Measurements from ENCODE around the gene POU2F1. TPM values are rescaled to one million over a fixed set of nuclear protein-coding genes. Genes with fewer than 3 reads are reported as not detected.
"Not testable (repeated sequence)": the region's sequence is repeated elsewhere in the genome, so short reads cannot be mapped to it uniquely, and the experiment has no call there.

POU2F1 gene
- total and polyA plus RNA-seq, 9 donors: 4.5 to 6.9 (median 5.9) TPM

DNA sequence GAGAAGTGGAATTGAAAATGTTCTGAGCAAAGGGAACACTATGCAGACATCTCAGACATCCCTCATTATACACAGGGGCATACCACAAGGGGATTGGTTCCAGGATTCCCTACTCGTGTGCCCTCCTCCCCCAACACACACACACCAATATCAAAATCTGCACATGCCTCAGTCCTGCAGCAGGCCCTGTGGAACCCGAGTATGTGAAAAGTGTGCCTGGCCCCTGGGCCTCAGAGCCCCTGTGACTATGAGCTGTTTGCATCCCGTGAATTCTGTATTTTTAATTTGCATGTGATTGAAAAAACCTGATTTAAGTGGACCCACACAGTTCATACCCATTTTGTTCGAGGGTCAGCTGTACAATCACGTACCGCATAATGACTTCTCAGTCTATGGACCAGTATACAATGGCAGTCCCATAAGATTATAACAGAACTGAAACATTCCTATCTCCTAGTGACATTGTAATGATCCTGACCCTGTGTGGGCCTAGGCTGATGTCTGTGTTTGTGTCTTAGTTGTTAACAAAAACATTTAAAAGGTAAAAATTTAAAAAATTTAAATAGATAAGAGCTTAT is 11.3 kb downstream of the POU2F1 start:
- Histone ChIP-seq H3K27ac (ENCODE audit: low read length) (no peak overlapping the region), H3K9me3 (replicated peaks; ENCODE audit: control insufficient read depth, low read depth, low read length) (no peaks in the 10 kb centered on the region), H3K36me3 (ENCODE audit: control insufficient read depth, insufficient read depth, low read length) (no peaks in the 10 kb centered on the region), H3K4me1 (ENCODE audit: control insufficient read depth, insufficient read depth, low read length) (no peaks in the 10 kb centered on the region), H3K4me3 (ENCODE audit: low read length) (no peak overlapping the region), H3K27me3 (ENCODE audit: control insufficient read depth, insufficient read depth, low read length) (no peaks in the 10 kb centered on the region)
- 0% methylated on average over 1 of the region's 6 CpGs for WGBS (ENCODE audit: insufficient coverage)
- DNase-seq: no peak

DNA sequence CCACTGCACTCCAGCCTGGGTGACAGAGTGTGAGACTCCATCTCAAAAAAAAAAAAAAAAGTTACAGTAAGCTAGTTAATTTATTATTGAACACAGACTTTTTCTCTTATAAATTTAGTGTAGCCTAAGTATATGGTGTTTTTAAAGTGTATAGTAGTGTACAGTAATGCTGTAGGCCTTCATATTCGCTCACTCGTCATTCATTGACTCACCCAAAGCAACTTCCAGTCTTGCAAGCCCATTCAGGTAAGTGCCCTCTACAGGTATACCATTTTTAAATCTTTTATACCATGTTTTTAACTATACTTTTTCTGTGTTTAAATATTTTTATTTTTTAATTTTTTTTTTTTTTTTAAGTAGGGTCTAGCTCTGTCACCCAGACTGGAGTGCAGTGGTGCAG is 12.1 kb downstream of the POU2F1 start:
- Histone ChIP-seq H3K4me3 (ENCODE audit: low read length) (no peak overlapping the region), H3K27ac (ENCODE audit: low read length) (no peak overlapping the region), H3K9me3 (replicated peaks; ENCODE audit: control insufficient read depth, low read depth, low read length) (no peaks in the 10 kb centered on the region), H3K27me3 (ENCODE audit: control insufficient read depth, insufficient read depth, low read length) (no peaks in the 10 kb centered on the region), H3K4me1 (ENCODE audit: control insufficient read depth, insufficient read depth, low read length) (no peaks in the 10 kb centered on the region), H3K36me3 (ENCODE audit: control insufficient read depth, insufficient read depth, low read length) (no peaks in the 10 kb centered on the region)
- no CpG with 5 or more reads among the region's 2 CpGs for WGBS (ENCODE audit: insufficient coverage)
- no peak for DNase-seq

DNA sequence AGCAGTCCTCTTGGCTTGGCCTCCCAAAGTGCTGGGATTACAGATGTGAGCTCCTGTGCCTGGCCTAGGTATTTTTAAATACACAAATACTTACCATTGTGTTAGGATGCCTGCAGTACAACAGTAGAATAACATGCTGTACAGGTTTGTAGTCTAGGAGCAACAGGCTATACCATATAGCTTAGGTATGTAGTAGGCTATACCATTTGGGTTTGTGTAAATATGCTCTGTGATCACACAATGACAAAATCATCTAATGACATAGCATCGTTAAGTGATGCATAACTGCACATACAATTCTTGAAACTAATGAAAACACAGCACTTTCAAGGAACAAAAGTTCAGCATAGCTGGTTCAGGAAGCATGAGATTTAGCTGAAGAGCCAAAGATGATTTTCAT is 12.7 kb downstream of the POU2F1 start:
- Histone ChIP-seq H3K9me3 (replicated peaks; ENCODE audit: control insufficient read depth, low read depth, low read length) (no peaks in the 10 kb centered on the region), H3K4me1 (ENCODE audit: control insufficient read depth, insufficient read depth, low read length) (no peaks in the 10 kb centered on the region), H3K4me3 (ENCODE audit: low read length) (no peak overlapping the region), H3K27ac (ENCODE audit: low read length) (no peak overlapping the region), H3K36me3 (ENCODE audit: control insufficient read depth, insufficient read depth, low read length) (no peaks in the 10 kb centered on the region), H3K27me3 (ENCODE audit: control insufficient read depth, insufficient read depth, low read length) (no peaks in the 10 kb centered on the region)
- no peak for DNase-seq
- whole genome bisulfite sequencing (ENCODE audit: insufficient coverage): no CpG with 5 or more reads among the region's 1 CpG

DNA sequence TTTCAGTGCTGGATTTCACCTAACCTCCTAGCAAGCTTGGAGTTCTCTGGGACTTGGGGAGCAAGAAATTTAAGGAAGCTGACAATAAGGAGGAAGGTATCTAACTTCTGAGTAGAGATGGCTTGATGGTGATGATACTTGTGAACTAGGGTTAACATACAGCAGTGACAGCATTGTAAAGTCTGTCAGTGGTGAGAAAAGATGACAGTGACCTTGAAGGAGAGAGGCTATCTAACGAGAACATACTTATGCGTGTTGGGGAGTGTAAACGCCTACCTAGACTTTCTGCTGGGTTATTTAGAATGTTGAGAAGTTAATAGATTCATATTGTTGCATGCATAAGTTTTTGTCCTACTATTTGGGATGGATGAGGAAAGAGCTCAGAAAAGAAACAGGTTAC is 16.3 kb downstream of the POU2F1 start:
- Histone ChIP-seq H3K36me3 (ENCODE audit: control insufficient read depth, insufficient read depth, low read length) (no peaks in the 10 kb centered on the region), H3K4me3 (ENCODE audit: low read length) (no peak overlapping the region), H3K27ac (ENCODE audit: low read length) (no peak overlapping the region), H3K27me3 (ENCODE audit: control insufficient read depth, insufficient read depth, low read length) (no peaks in the 10 kb centered on the region), H3K4me1 (ENCODE audit: control insufficient read depth, insufficient read depth, low read length) (no peaks in the 10 kb centered on the region), H3K9me3 (replicated peaks; ENCODE audit: control insufficient read depth, low read depth, low read length) (no peaks in the 10 kb centered on the region)
- 97% methylated on average over 3 of the region's 3 CpGs for WGBS (ENCODE audit: insufficient coverage)
- DNase-seq: no peak

DNA sequence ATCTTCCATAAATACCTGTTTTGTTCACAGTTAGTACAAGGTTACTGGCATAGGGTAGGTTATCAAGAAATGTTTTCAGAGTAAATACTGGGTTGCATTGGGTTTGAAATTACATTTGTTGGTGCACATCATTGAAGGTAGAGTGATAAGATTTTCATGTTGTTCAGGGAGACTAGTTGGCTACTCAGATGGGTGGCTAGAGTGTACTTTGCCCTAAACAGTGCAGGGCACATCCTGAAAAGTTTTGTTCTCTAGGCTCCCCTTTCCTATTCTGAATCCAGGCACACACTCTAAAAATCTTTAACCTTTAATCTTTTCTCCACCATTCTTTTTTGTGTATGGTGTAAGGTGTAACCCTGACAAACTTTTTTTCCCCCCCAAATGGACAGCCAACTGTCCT is 18.0 kb downstream of the POU2F1 start:
- no peaks in the 10 kb centered on the region for H3K27me3 ChIP-seq (ENCODE audit: control insufficient read depth, insufficient read depth, low read length)
- DNase-seq: no peak
- no peak overlapping the region for H3K4me3 ChIP-seq (ENCODE audit: low read length)
- H3K36me3 ChIP-seq (ENCODE audit: control insufficient read depth, insufficient read depth, low read length): no peaks in the 10 kb centered on the region
- H3K9me3 ChIP-seq (replicated peaks; ENCODE audit: control insufficient read depth, low read depth, low read length): no peaks in the 10 kb centered on the region
- H3K27ac ChIP-seq (ENCODE audit: low read length): no peak overlapping the region
- H3K4me1 ChIP-seq (ENCODE audit: control insufficient read depth, insufficient read depth, low read length): no peaks in the 10 kb centered on the region

DNA sequence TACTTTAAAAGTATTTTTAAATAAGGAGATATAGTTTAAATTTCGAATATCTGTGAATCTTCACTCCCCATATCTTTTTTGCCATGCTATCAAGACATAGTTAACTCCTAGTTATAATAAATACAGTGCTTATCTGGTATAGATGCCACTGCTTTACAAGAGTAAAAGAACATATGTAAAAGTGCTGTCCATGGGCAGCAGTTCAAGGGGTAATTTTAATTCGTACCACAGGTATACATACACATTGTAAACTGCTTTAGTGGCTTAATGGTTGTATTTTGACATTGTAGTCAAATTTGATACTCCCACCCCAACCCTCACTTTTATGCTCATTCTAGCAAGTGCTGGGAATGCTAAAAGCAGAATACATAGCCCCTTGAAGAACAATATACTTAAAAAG is 18.6 kb downstream of the POU2F1 start:
- peaks cover 4% of the 10 kb centered on the region for H3K9me3 ChIP-seq (replicated peaks; ENCODE audit: control insufficient read depth, low read depth, low read length)
- no CpG with 5 or more reads among the region's 2 CpGs for whole genome bisulfite sequencing (ENCODE audit: insufficient coverage)
- H3K4me1 ChIP-seq (ENCODE audit: control insufficient read depth, insufficient read depth, low read length): no peaks in the 10 kb centered on the region

DNA sequence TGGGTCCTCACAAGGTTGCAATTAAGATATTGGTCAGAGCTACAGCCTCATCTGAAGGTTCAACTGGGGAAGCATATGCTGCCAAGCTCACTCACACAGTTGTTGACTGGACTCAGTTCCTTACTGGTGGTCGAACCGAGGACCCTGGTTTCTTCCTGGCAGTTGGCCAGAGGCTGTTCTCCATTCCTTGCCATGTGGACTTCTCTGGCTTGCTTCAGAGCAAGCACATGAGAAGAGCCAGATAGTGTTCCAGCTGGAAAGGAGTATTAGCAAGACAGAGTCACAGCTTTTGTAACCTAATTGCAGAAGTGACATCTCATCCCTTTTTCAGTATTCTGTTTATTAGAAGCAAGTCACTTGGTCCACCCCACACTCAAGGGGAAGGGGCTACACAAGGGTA is 23.6 kb downstream of the POU2F1 start:
- Histone ChIP-seq H3K9me3 (replicated peaks; ENCODE audit: control insufficient read depth, low read depth, low read length) (peaks cover 4% of the 10 kb centered on the region), H3K4me3 (ENCODE audit: low read length) (no peak overlapping the region), H3K36me3 (ENCODE audit: control insufficient read depth, insufficient read depth, low read length) (no peaks in the 10 kb centered on the region), H3K27ac (ENCODE audit: low read length) (no peak overlapping the region), H3K27me3 (ENCODE audit: control insufficient read depth, insufficient read depth, low read length) (no peaks in the 10 kb centered on the region), H3K4me1 (ENCODE audit: control insufficient read depth, insufficient read depth, low read length) (no peaks in the 10 kb centered on the region)
- no peak for DNase-seq
- WGBS (ENCODE audit: insufficient coverage): 90% methylated on average over 2 of the region's 2 CpGs

More for the DNA sequence above, 18.6 kb downstream of the POU2F1 start:
- Histone ChIP-seq H3K36me3 (ENCODE audit: control insufficient read depth, insufficient read depth, low read length) (no peaks in the 10 kb centered on the region), H3K4me3 (ENCODE audit: low read length) (no peak overlapping the region), H3K27ac (ENCODE audit: low read length) (no peak overlapping the region), H3K27me3 (ENCODE audit: control insufficient read depth, insufficient read depth, low read length) (no peaks in the 10 kb centered on the region)
- DNase-seq: no peak

DNA sequence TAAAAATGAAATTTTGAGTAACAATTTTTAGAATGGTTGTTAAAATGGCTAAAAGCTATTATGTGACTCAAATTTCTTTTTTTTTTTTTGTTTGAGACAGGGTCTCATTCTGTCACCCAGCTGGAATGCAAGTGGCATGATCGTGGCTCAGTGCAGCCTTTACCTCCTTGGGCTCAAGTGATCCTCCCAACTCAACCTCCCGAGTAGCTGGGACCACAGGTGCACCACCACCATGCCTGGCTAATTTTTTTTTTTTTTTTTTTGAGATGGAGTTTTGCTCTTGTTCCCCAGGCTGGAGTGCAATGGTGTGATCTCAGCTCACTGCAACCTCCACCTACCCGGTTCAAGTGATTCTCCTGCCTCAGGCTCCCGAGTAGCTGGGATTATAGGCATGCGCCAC is 24.5 kb downstream of the POU2F1 start:
- 80% methylated on average over 1 of the region's 5 CpGs for WGBS (ENCODE audit: insufficient coverage)
- not testable (repeated sequence) for H3K4me3 ChIP-seq (ENCODE audit: low read length); H3K27ac ChIP-seq (ENCODE audit: low read length); DNase-seq; H3K36me3 ChIP-seq (ENCODE audit: control insufficient read depth, insufficient read depth, low read length); H3K27me3 ChIP-seq (ENCODE audit: control insufficient read depth, insufficient read depth, low read length); H3K4me1 ChIP-seq (ENCODE audit: control insufficient read depth, insufficient read depth, low read length); H3K9me3 ChIP-seq (replicated peaks; ENCODE audit: control insufficient read depth, low read depth, low read length)

DNA sequence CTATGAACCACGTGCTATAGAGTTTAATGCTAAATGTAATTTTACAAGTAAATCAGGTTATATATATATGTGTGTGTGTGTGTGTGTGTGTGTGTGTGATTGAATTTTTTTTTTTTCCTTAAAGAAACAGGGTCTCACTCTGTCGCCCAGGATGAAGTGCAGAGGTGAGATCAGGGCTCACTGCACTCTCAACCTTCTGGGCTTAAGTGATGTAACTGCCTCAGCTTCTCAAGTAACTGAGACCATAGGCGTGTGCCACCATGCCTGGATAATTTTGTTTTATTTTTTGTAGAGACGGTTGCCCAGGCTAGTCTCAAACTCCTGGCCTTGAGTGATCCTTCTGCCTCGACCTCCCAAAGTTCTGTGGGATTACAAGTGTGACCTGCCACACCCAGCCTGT is 26.3 kb downstream of the POU2F1 start:
- Histone ChIP-seq H3K9me3 (replicated peaks; ENCODE audit: control insufficient read depth, low read depth, low read length) (peaks cover 4% of the 10 kb centered on the region), H3K27me3 (ENCODE audit: control insufficient read depth, insufficient read depth, low read length) (no peaks in the 10 kb centered on the region), H3K4me3 (ENCODE audit: low read length) (no peak overlapping the region), H3K27ac (ENCODE audit: low read length) (no peak overlapping the region), H3K4me1 (ENCODE audit: control insufficient read depth, insufficient read depth, low read length) (no peaks in the 10 kb centered on the region), H3K36me3 (ENCODE audit: control insufficient read depth, insufficient read depth, low read length) (no peaks in the 10 kb centered on the region)
- WGBS (ENCODE audit: insufficient coverage): 90% methylated on average over 2 of the region's 5 CpGs
- no peak for DNase-seq

DNA sequence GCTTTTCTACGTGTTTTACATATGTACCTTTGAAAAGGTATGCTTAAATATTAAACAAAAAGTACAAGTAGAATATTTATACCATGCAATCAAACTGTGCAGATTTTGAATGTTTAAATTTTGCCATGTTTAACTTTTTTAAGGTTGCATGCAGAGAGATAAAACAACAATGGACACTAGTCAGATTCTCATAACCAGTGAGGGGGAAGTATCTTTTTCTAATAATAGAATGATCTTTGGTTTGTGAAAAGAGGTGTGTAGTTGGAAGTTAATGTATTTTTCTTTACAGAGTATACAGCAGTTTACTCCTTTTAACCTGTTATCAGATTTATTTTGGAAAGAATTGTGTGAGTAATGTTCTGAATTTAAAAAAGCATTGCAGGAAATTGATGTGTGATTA is 27.1 kb downstream of the POU2F1 start:
- no peak overlapping the region for H3K27ac ChIP-seq (ENCODE audit: low read length)
- WGBS (ENCODE audit: insufficient coverage): no CpG with 5 or more reads among the region's 1 CpG
- H3K27me3 ChIP-seq (ENCODE audit: control insufficient read depth, insufficient read depth, low read length): no peaks in the 10 kb centered on the region
- H3K36me3 ChIP-seq (ENCODE audit: control insufficient read depth, insufficient read depth, low read length): no peaks in the 10 kb centered on the region
- H3K4me3 ChIP-seq (ENCODE audit: low read length): no peak overlapping the region
- peaks cover 4% of the 10 kb centered on the region for H3K9me3 ChIP-seq (replicated peaks; ENCODE audit: control insufficient read depth, low read depth, low read length)
- H3K4me1 ChIP-seq (ENCODE audit: control insufficient read depth, insufficient read depth, low read length): no peaks in the 10 kb centered on the region
- no peak for DNase-seq
